SK-N-DZ (cell line): ENCODE measurements around the gene LRWD1.
A peak's percentile ranks its signal among the peaks of the same experiment; 100 is the strongest.
"Not testable (repeated sequence)": the region's sequence is repeated elsewhere in the genome, so short reads cannot be mapped to it uniquely, and the experiment has no call there.

Source experiments
- DNase-seq: peaks from one replicate; pipeline ENCODE4 v3.0.0-alpha.2; 2015; ENCODE audit warnings: low spot score

Gene LRWD1

GRCh38 chr7:102439963-102440795 is 24.6 kb upstream of the LRWD1 start:
- no peak for DNase-seq

GRCh38 chr7:102444961-102445673 is 19.7 kb upstream of the LRWD1 start:
- no peak for DNase-seq

- no peak for DNase-seq
Measured at GRCh38 chr7:102445674-102446071, 19.1 kb upstream of the LRWD1 start.

GRCh38 chr7:102446387-102447156 is 18.2 kb upstream of the LRWD1 start:
- no peak for DNase-seq

GRCh38 chr7:102447311-102447710 is 17.5 kb upstream of the LRWD1 start:
- no peak for DNase-seq

- DNase-seq: no peak
Measured at GRCh38 chr7:102449136-102449535, 15.6 kb upstream of the LRWD1 start.

GRCh38 chr7:102450242-102450641 is 14.5 kb upstream of the LRWD1 start:
- no peak for DNase-seq

GRCh38 chr7:102451371-102452054 is 13.3 kb upstream of the LRWD1 start:
- peak; percentile 86 for DNase-seq

- no peak for DNase-seq
Measured at GRCh38 chr7:102452451-102452850, 12.3 kb upstream of the LRWD1 start.

- DNase-seq: no peak
Measured at GRCh38 chr7:102453319-102453718, 11.5 kb upstream of the LRWD1 start.

- DNase-seq: no peak
Measured at GRCh38 chr7:102454468-102454867, 10.3 kb upstream of the LRWD1 start.

GRCh38 chr7:102454932-102455331 is 9.9 kb upstream of the LRWD1 start:
- DNase-seq: not testable (repeated sequence)

GRCh38 chr7:102455596-102455995 is 9.2 kb upstream of the LRWD1 start:
- DNase-seq: no peak

- no peak for DNase-seq
Measured at GRCh38 chr7:102456327-102456726, 8.5 kb upstream of the LRWD1 start.

- DNase-seq: no peak
Measured at GRCh38 chr7:102457352-102457924, 7.3 kb upstream of the LRWD1 start.

- no peak for DNase-seq
Measured at GRCh38 chr7:102459221-102459844, 5.5 kb upstream of the LRWD1 start.

- DNase-seq: no peak
Measured at GRCh38 chr7:102460467-102460866, 4.3 kb upstream of the LRWD1 start.

GRCh38 chr7:102463841-102464576 is 775 bp upstream of the LRWD1 start:
- DNase-seq: no peak

GRCh38 chr7:102466097-102466496 is 1.3 kb downstream of the LRWD1 start:
- DNase-seq: no peak
